ENCODE measurements around the gene CEBPZ. TPM values are rescaled to one million over a fixed set of nuclear protein-coding genes. Genes with fewer than 3 reads are reported as not detected.
"Not testable (repeated sequence)": the region's sequence is repeated elsewhere in the genome, so short reads cannot be mapped to it uniquely, and the experiment has no call there.

CEBPZ gene
- total RNA-seq, 1 donor from 2014 or later, result 75.4 TPM

DNA sequence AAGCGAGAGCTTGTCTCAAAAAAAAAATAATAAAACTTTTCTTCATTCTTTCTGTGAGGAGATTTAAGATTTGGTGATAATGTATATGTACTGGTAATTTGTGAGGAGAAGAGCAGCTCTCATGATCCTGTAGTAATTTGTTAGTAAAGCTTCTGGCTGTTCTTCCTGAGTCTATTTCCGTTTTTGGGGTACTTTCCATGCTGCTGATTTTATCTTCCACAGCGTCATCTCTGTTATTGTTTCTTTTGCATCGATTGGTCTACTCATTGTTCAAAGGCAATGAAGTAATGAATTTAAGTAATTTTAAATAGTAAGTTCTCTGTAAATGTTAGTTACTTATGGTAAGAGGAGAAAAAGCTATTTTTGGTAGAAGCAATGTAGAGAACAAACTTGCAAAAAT lies 12.0 kb upstream of the CEBPZ start:
- intact Hi-C loops (cut with micrococcal nuclease), result no loop called here
- H3K4me3 Mint-ChIP-seq, result no peak overlapping the region
- peak overlapping the region; percentile 9 for H3K27ac Mint-ChIP-seq
- no peaks in the 10 kb centered on the region for H3K27me3 Mint-ChIP-seq (ENCODE audit: insufficient read depth)
- H3K9me3 Mint-ChIP-seq, result no peaks in the 10 kb centered on the region
- peaks cover 36% of the 10 kb centered on the region for H3K4me1 Mint-ChIP-seq (ENCODE audit: low read depth)
- H3K36me3 Mint-ChIP-seq (ENCODE audit: low read depth), result peaks cover 62% of the 10 kb centered on the region
- no peak for DNase-seq (ENCODE audit: low spot score)

- DNase-seq (ENCODE audit: low spot score), result no peak
- H3K27ac Mint-ChIP-seq, result no peak overlapping the region
- no peak overlapping the region for H3K4me3 Mint-ChIP-seq
- H3K4me1 Mint-ChIP-seq (ENCODE audit: low read depth), result peaks cover 21% of the 10 kb centered on the region
- H3K27me3 Mint-ChIP-seq (ENCODE audit: insufficient read depth), result no peaks in the 10 kb centered on the region
- intact Hi-C loops (cut with micrococcal nuclease), result loop anchor here (5.0 to 10.0 kb wide), 2 partner anchors 355 to 1142 kb away; partner anchors contain the start of gene ATL2
- peaks cover 28% of the 10 kb centered on the region for H3K36me3 Mint-ChIP-seq (ENCODE audit: low read depth)
- no peaks in the 10 kb centered on the region for H3K9me3 Mint-ChIP-seq
These were observed 936 bp upstream of the CEBPZ start for GRCh38 chr2:37232131-37232933.

- Mint-ChIP-seq H3K27ac (no peak overlapping the region), H3K4me3 (no peak overlapping the region), H3K36me3 (ENCODE audit: low read depth) (peaks cover 28% of the 10 kb centered on the region), H3K4me1 (ENCODE audit: low read depth) (peaks cover 31% of the 10 kb centered on the region), H3K27me3 (ENCODE audit: insufficient read depth) (no peaks in the 10 kb centered on the region), H3K9me3 (no peaks in the 10 kb centered on the region)
- intact Hi-C loops (cut with micrococcal nuclease), result loop anchor here (2.0 to 10.0 kb wide), 3 partner anchors 136 to 1144 kb away; partner anchors contain the start of gene ATL2
- DNase-seq (ENCODE audit: low spot score), result no peak
These were observed 815 bp downstream of the CEBPZ start for GRCh38 chr2:37230581-37230980.

DNA sequence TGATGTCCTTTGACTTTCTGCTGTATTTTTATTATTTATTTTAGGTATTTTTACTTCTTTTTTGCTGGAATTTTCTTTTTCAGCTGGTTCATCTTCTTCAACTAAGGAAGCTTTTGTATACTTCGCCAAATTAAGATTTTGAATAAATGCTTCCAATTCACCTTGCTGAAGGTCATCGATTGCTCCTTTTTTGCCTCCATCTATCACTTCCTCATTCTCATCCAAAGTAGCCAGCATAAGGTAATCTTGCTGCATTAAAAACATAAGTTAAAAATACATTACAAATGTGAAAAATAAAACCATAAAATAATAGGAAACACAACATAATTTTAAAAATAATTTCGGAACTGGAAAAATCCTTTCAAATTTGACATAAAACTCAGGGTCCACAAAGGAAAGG lies 2.6 kb downstream of the CEBPZ start:
- intact Hi-C loops (cut with micrococcal nuclease), result no loop called here
- Mint-ChIP-seq H3K27ac (no peak overlapping the region), H3K4me3 (no peak overlapping the region), H3K27me3 (ENCODE audit: insufficient read depth) (no peaks in the 10 kb centered on the region), H3K36me3 (ENCODE audit: low read depth) (peaks cover 24% of the 10 kb centered on the region), H3K9me3 (no peaks in the 10 kb centered on the region), H3K4me1 (ENCODE audit: low read depth) (peaks cover 22% of the 10 kb centered on the region)
- DNase-seq (ENCODE audit: low spot score), result no peak

- Mint-ChIP-seq H3K4me3 (no peak overlapping the region), H3K4me1 (ENCODE audit: low read depth) (peaks cover 37% of the 10 kb centered on the region), H3K27ac (no peak overlapping the region), H3K9me3 (no peaks in the 10 kb centered on the region), H3K36me3 (ENCODE audit: low read depth) (peaks cover 39% of the 10 kb centered on the region), H3K27me3 (ENCODE audit: insufficient read depth) (no peaks in the 10 kb centered on the region)
- DNase-seq (ENCODE audit: low spot score), result no peak
- intact Hi-C loops (cut with micrococcal nuclease), result no loop called here
These were observed 4.5 kb downstream of the CEBPZ start for GRCh38 chr2:37226863-37227262.

GRCh38 chr2:37225129-37225528 lies 6.3 kb downstream of the CEBPZ start:
- H3K27me3 Mint-ChIP-seq (ENCODE audit: insufficient read depth); H3K27ac Mint-ChIP-seq; DNase-seq (ENCODE audit: low spot score); H3K9me3 Mint-ChIP-seq; H3K4me3 Mint-ChIP-seq; intact Hi-C loops (cut with micrococcal nuclease): not testable (repeated sequence)
- Mint-ChIP-seq H3K36me3 (ENCODE audit: low read depth) (peaks cover 52% of the 10 kb centered on the region), H3K4me1 (ENCODE audit: low read depth) (peaks cover 44% of the 10 kb centered on the region)

- H3K4me1 Mint-ChIP-seq (ENCODE audit: low read depth), result peaks cover 39% of the 10 kb centered on the region
- no peak overlapping the region for H3K4me3 Mint-ChIP-seq
- no peak for DNase-seq (ENCODE audit: low spot score)
- peaks cover 51% of the 10 kb centered on the region for H3K36me3 Mint-ChIP-seq (ENCODE audit: low read depth)
- no peak overlapping the region for H3K27ac Mint-ChIP-seq
- intact Hi-C loops (cut with micrococcal nuclease), result no loop called here
- no peaks in the 10 kb centered on the region for H3K27me3 Mint-ChIP-seq (ENCODE audit: insufficient read depth)
- no peaks in the 10 kb centered on the region for H3K9me3 Mint-ChIP-seq
These were observed 7.3 kb downstream of the CEBPZ start for GRCh38 chr2:37224063-37224462.

GRCh38 chr2:37223131-37223530 lies 8.3 kb downstream of the CEBPZ start:
- H3K27ac Mint-ChIP-seq, result no peak overlapping the region
- H3K27me3 Mint-ChIP-seq (ENCODE audit: insufficient read depth), result no peaks in the 10 kb centered on the region
- no peak for DNase-seq (ENCODE audit: low spot score)
- H3K4me1 Mint-ChIP-seq (ENCODE audit: low read depth), result peaks cover 38% of the 10 kb centered on the region
- intact Hi-C loops (cut with micrococcal nuclease), result no loop called here
- H3K4me3 Mint-ChIP-seq, result no peak overlapping the region
- peaks cover 54% of the 10 kb centered on the region for H3K36me3 Mint-ChIP-seq (ENCODE audit: low read depth)
- no peaks in the 10 kb centered on the region for H3K9me3 Mint-ChIP-seq

DNA sequence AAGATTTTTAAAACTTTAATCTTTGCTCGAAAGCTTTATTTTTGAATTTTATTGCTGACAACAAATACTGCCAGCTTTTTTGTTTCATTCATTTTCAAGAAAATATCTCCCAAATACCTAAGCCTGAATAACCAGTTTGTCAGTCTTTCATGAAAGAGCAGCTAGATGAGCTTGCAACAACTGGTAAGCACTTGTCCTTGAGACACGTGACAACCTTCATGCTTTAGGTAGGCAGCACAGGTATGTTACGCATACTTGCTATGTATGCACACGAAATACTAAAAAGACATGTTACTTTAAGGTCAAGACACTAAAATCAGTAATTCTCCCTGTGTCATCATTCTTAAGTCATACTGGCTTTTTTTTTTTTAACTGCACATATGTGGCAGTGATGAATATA lies 12.3 kb downstream of the CEBPZ start:
- no peak overlapping the region for H3K4me3 Mint-ChIP-seq
- peaks cover 45% of the 10 kb centered on the region for H3K36me3 Mint-ChIP-seq (ENCODE audit: low read depth)
- intact Hi-C loops (cut with micrococcal nuclease), result no loop called here
- H3K27ac Mint-ChIP-seq, result no peak overlapping the region
- H3K27me3 Mint-ChIP-seq (ENCODE audit: insufficient read depth), result no peaks in the 10 kb centered on the region
- no peak for DNase-seq (ENCODE audit: low spot score)
- no peaks in the 10 kb centered on the region for H3K9me3 Mint-ChIP-seq
- H3K4me1 Mint-ChIP-seq (ENCODE audit: low read depth), result peaks cover 22% of the 10 kb centered on the region

DNA sequence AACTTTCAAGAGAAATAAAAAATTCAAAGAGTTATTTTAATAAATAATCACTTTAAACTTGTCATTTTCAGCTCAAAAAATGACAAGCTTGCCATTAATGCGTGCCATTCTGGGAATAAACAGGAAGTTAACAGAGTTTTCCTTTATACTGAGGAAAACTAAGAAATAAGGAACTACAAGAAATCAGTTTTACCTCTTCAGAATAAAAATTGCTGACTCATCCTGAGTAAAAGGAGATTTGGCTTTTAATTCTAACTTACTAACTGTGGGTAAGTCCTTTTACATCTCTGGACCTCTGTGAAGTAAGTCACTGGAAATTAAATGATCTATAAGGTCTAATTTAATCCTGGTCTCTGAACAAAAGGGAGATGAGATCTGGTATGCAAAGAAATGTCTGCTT lies 16.1 kb downstream of the CEBPZ start:
- Mint-ChIP-seq H3K9me3 (no peaks in the 10 kb centered on the region), H3K36me3 (ENCODE audit: low read depth) (peaks cover 39% of the 10 kb centered on the region), H3K4me3 (no peak overlapping the region), H3K27ac (no peak overlapping the region), H3K27me3 (ENCODE audit: insufficient read depth) (no peaks in the 10 kb centered on the region), H3K4me1 (ENCODE audit: low read depth) (peaks cover 5% of the 10 kb centered on the region)
- DNase-seq (ENCODE audit: low spot score), result no peak
- intact Hi-C loops (cut with micrococcal nuclease), result no loop called here

DNA sequence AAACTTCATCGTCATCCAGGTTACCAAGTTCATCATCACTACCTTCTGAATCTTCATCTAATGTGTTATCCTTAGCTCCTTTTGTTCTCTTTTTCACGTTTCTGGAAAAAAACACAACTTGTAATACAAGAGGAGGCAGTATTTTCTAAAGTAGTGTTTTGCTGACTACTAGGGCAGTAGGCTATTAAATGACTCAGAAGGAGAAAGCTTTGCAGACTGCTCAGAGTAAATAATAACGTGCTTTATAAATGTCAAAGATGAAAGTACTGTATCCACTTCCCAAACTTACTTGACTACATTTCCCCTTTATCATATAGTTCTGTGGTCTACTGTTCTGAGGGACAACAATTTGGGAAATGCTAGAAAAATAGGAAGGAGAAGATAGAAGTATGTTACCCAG lies 19.5 kb downstream of the CEBPZ start:
- Mint-ChIP-seq H3K27ac (no peak overlapping the region), H3K36me3 (ENCODE audit: low read depth) (peaks cover 68% of the 10 kb centered on the region), H3K4me3 (no peak overlapping the region), H3K4me1 (ENCODE audit: low read depth) (peaks cover 16% of the 10 kb centered on the region), H3K9me3 (peaks cover 29% of the 10 kb centered on the region), H3K27me3 (ENCODE audit: insufficient read depth) (no peaks in the 10 kb centered on the region)
- intact Hi-C loops (cut with micrococcal nuclease), result no loop called here
- no peak for DNase-seq (ENCODE audit: low spot score)

GRCh38 chr2:37211212-37211611 lies 20.2 kb downstream of the CEBPZ start:
- H3K9me3 Mint-ChIP-seq, result peaks cover 35% of the 10 kb centered on the region
- H3K27me3 Mint-ChIP-seq (ENCODE audit: insufficient read depth), result no peaks in the 10 kb centered on the region
- peaks cover 70% of the 10 kb centered on the region for H3K36me3 Mint-ChIP-seq (ENCODE audit: low read depth)
- intact Hi-C loops (cut with micrococcal nuclease), result no loop called here
- H3K27ac Mint-ChIP-seq, result no peak overlapping the region
- no peak overlapping the region for H3K4me3 Mint-ChIP-seq
- DNase-seq (ENCODE audit: low spot score), result no peak
- H3K4me1 Mint-ChIP-seq (ENCODE audit: low read depth), result peaks cover 20% of the 10 kb centered on the region

DNA sequence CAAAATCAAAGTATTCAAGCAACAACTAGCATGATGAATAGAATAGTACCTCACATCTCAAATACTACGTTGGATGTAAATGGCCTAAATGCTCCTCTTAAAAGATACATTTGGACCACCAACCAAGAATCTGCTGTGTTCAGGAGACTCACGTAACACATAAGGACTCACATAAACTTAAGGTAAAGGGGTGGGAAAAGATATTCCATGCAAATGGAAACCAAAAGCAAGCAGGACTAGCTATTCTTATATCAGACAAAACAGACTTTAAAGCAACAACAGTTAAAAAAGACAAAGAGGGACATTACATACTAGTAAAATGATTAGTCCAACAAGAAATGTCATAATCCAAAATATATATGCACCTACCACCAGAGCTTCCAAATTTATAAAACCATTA lies 24.6 kb downstream of the CEBPZ start:
- peaks cover 51% of the 10 kb centered on the region for H3K9me3 Mint-ChIP-seq
- H3K4me1 Mint-ChIP-seq (ENCODE audit: low read depth), result peaks cover 34% of the 10 kb centered on the region
- H3K27me3 Mint-ChIP-seq (ENCODE audit: insufficient read depth); DNase-seq (ENCODE audit: low spot score); H3K27ac Mint-ChIP-seq; H3K4me3 Mint-ChIP-seq; intact Hi-C loops (cut with micrococcal nuclease): not testable (repeated sequence)
- H3K36me3 Mint-ChIP-seq (ENCODE audit: low read depth), result peaks cover 87% of the 10 kb centered on the region

Data from activated T-helper 1 cell treated with anti-CD3 and anti-CD28 coated beads, Interleukin-12 subunit alpha, Interleukin-12 subunit beta, Interleukin-2, Interleukin-4 antibody, amounts not matched to agents 30 ng/mL and 10 ng/mL and 1 ng/mL, durations not matched to agents 14 hours and 24 hours and 36 hours (primary cell).